Endothelial cell of umbilical vein (primary cell): Measurements from ENCODE around the gene FABP6. TPM values are rescaled to one million over a fixed set of nuclear protein-coding genes. Genes with fewer than 3 reads are reported as not detected.

ENCODE experiments used
- BruUV-seq: library from RNA; stranded (reverse); fragments of 400-500 nt; replicated peaks from 2 replicates; lab custom pipeline; 2021; lab: Mats Ljungman, UMichigan
- CTCF ChIA-PET: fragments of 300-600, 350-600 bp; sonication (Branson Sonifier 250); formaldehyde crosslinking; loops from one replicate; lab custom pipeline; 2021; ENCODE audit warnings: antibody characterized with exemption, inconsistent platforms; lab: Charles Lee
- POLR2A ChIA-PET: fragments of 300-600, 350-600 bp; sonication (Branson Sonifier 250); formaldehyde crosslinking; loops from one replicate; lab custom pipeline; 2021; ENCODE audit warnings: antibody characterized with exemption, inconsistent platforms; lab: Charles Lee
- DNase-seq: peaks from one replicate; pipeline ENCODE4 v3.0.0-alpha.2; 2011; ENCODE audit warnings: low read depth, low spot score
- FAIRE-seq: peaks from 2 replicates; lab custom pipeline; 2011; peaks lifted over from hg19 to GRCh38; lab: Jason Lieb, UNC
- H2AFZ ChIP-seq: 2 replicates; pipeline ENCODE4 v1.6.0; 2012; ENCODE audit warnings: low read depth, low read length, control low read depth, inconsistent platforms
- H3K27ac ChIP-seq: 2 replicates; pipeline ENCODE4 v1.5.1; 2011; ENCODE audit warnings: low read depth, mild to moderate bottlenecking, control low read depth, low read length, moderate library complexity; ENCODE audit not compliant: insufficient read depth
- H3K27me3 ChIP-seq, 2 experiments: 2 replicates each; pipeline versions ENCODE4 v1.6.0 to v1.6.1; 2011; ENCODE audit warnings: low read length in 2 of 2, mixed read lengths in 1 of 2; ENCODE audit not compliant: control insufficient read depth in 2 of 2, insufficient read depth in 2 of 2
- H3K36me3 ChIP-seq, 2 experiments: 2 replicates in 1 of 2; 3 replicates in 1 of 2; pipeline ENCODE4 v1.5.1; 2011; ENCODE audit warnings: low read length in 2 of 2, mild to moderate bottlenecking in 1 of 2, moderate library complexity in 1 of 2; ENCODE audit not compliant: control insufficient read depth in 2 of 2, insufficient read depth in 2 of 2; ENCODE audit errors: extremely low read depth in 1 of 2
- H3K4me1 ChIP-seq: 3 replicates; pipeline ENCODE4 v1.5.1; 2011; ENCODE audit warnings: mild to moderate bottlenecking, low read length; ENCODE audit not compliant: control insufficient read depth, insufficient read depth; ENCODE audit errors: extremely low read depth
- H3K4me2 ChIP-seq: 2 replicates; pipeline ENCODE4 v1.6.1; 2011; ENCODE audit warnings: low read length, control low read depth, mixed read lengths; ENCODE audit not compliant: insufficient read depth
- H3K4me3 ChIP-seq, 3 experiments: fragments of 200-600 bp in 1 of 3; sonication (generic), shearing (Covaris generic) in 1 of 3; replicated peaks in 1 of 3; 2 replicates each; pipeline ENCODE4 v1.5.1; 2011 to 2016; ENCODE audit warnings: control low read depth in 3 of 3, low read length in 3 of 3, mild to moderate bottlenecking in 2 of 3, inconsistent platforms in 1 of 3, low read depth in 1 of 3, moderate library complexity in 1 of 3; ENCODE audit not compliant: insufficient read depth in 1 of 3
- H3K79me2 ChIP-seq: 2 replicates; pipeline ENCODE4 v1.6.0; 2012; ENCODE audit warnings: low read length, inconsistent platforms; ENCODE audit not compliant: control insufficient read depth, insufficient read depth
- H3K9ac ChIP-seq: replicated peaks from 2 replicates; pipeline ENCODE3; 2011; ENCODE audit warnings: low read length, control low read depth; ENCODE audit not compliant: insufficient read depth; ENCODE audit errors: extremely low read depth
- H3K9me1 ChIP-seq: replicated peaks from 3 replicates; pipeline ENCODE4 v1.6.0; 2011; ENCODE audit warnings: mild to moderate bottlenecking, low read length; ENCODE audit not compliant: control insufficient read depth, insufficient read depth; ENCODE audit errors: extremely low read depth
- H3K9me3 ChIP-seq: replicated peaks from 2 replicates; pipeline ENCODE4 v1.5.1; 2012; ENCODE audit warnings: low read length, inconsistent platforms; ENCODE audit not compliant: control insufficient read depth, insufficient read depth
- H4K20me1 ChIP-seq: replicated peaks from 2 replicates; pipeline ENCODE3; 2011; ENCODE audit warnings: mild to moderate bottlenecking, low read length; ENCODE audit not compliant: control insufficient read depth, insufficient read depth; ENCODE audit errors: extremely low read depth
- EZH2 ChIP-seq: IDR thresholded peaks from 2 replicates; pipeline ENCODE4 v1.6.1; 2012; ENCODE audit warnings: borderline replicate concordance, low read depth, mild to moderate bottlenecking, moderate library complexity, low read length, inconsistent platforms; ENCODE audit not compliant: severe bottlenecking
- FOS ChIP-seq: IDR thresholded peaks from 2 replicates; pipeline ENCODE4 v1.6.1; 2011; ENCODE audit warnings: mild to moderate bottlenecking, low read length, moderate library complexity, borderline replicate concordance; ENCODE audit not compliant: insufficient read depth
- GATA2 ChIP-seq: IDR thresholded peaks from 2 replicates; pipeline ENCODE4 v1.7.0; 2011; ENCODE audit warnings: low read depth, mild to moderate bottlenecking, moderate library complexity, mixed read lengths, low read length; ENCODE audit not compliant: insufficient read length, insufficient read depth
- JUN ChIP-seq: IDR thresholded peaks from 2 replicates; pipeline ENCODE4 v1.6.1; 2011; ENCODE audit warnings: borderline replicate concordance, low read depth; ENCODE audit not compliant: insufficient read length, insufficient read depth
- MAX ChIP-seq: IDR thresholded peaks from 2 replicates; pipeline ENCODE4 v1.6.1; 2011; ENCODE audit not compliant: insufficient read depth, insufficient read length
- MYC ChIP-seq: IDR thresholded peaks from one replicate; pipeline ENCODE4 v1.6.1; 2011; ENCODE audit warnings: mild to moderate bottlenecking, low read depth, low read length
- POLR2A ChIP-seq: IDR thresholded peaks from 2 replicates; pipeline ENCODE4 v1.6.1; 2012; ENCODE audit warnings: low read depth, mild to moderate bottlenecking, control low read depth, low read length
- POLR2AphosphoS5 ChIP-seq: IDR thresholded peaks from 2 replicates; pipeline ENCODE4 v1.6.1; 2012; ENCODE audit warnings: low read depth, mild to moderate bottlenecking, control low read depth, low read length, moderate library complexity; ENCODE audit not compliant: insufficient read depth
- dilution Hi-C: fragments of 300-500 bp; cut with MboI; formaldehyde crosslinking; loops from one replicate; pipeline ENCODE4 v1.15.0; 2019; ENCODE audit warnings: low sequenced_read_pairs; ENCODE audit not compliant: extremely low pct_ligation_motif_present
- intact Hi-C: fragments of 100-400 bp; cut with micrococcal nuclease; formaldehyde crosslinking; loops from one replicate; pipeline ENCODE4 v1.10.0; 2022
- polyA plus RNA-seq, 4 experiments: library from polyadenylated mRNA; depleted of rRNA in 3 of 4; stranded (reverse) in 3 of 4; unstranded in 1 of 4; fragments of >200 nt; gene quantifications; 2 replicates each; pipeline versions ENCODE4 v1.2.1 to v1.2.3, GENCODE V29; 2011 to 2012; ENCODE audit warnings: missing spikeins in 1 of 4
- total RNA-seq: library from RNA; stranded (reverse); gene quantifications from 2 replicates; pipeline ENCODE4 v1.2.3, GENCODE V29; 2021
- TF ChIP-seq, protein P1 (sequence below), 2 donors: IDR thresholded peaks; 1 replicate in 1 of 2; 2 replicates in 1 of 2; pipeline ENCODE4 v1.5.1; 2011; ENCODE audit warnings: low read length in 2 of 2, mild to moderate bottlenecking in 2 of 2, moderate library complexity in 2 of 2, control low read depth in 1 of 2, inconsistent platforms in 1 of 2, low read depth in 1 of 2; ENCODE audit not compliant: insufficient read depth in 1 of 2; ENCODE audit errors: extremely low read depth in 1 of 2

FABP6 gene
- total and polyA plus RNA-seq, 2 donors (not counting 3 experiments of a cell fraction or from before 2014, with no cell fraction given): not detected

DNA sequence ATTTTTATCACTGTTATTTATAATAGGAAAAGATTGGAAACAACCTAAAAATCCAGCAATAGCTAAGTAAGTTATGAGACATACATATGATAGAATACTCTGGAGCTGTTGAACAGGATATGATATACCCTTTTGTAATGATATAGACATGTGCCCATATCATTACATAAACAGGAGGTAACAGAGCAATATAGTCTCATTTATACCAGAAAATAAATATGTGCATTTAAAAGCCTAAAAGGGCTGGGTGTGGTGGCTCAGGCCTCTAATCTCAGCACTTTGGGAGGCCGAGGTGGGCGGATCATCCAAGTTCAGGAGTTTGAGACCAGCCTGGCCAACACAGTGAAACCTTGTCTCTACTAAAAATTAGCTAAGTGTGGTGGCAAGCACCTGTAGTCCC, 2.3 kb upstream of the FABP6 start:
- H3K9me3 ChIP-seq: no peaks in the 10 kb centered on the region
- intact Hi-C loops: no loop called here
- no peaks in the 10 kb centered on the region for H3K79me2 ChIP-seq
- H3K9ac ChIP-seq: no peak overlapping the region
- no peak overlapping the region for H3K4me2 ChIP-seq
- no peak overlapping the region for H3K27ac ChIP-seq
- no peaks in the 10 kb centered on the region for H3K36me3 ChIP-seq
- FAIRE-seq: no peak
- TF ChIP-seq FOS: peak; percentile 32
- no peak for TF ChIP-seq POLR2AphosphoS5
- no peak for TF ChIP-seq JUN
- TF ChIP-seq MYC: no peak
- H4K20me1 ChIP-seq: no peaks in the 10 kb centered on the region
- no peak overlapping the region for H3K4me3 ChIP-seq
- H3K27me3 ChIP-seq: no peaks in the 10 kb centered on the region
- H2AFZ ChIP-seq: no peak overlapping the region
- POLR2A ChIA-PET: interaction anchor here (0.7 kb wide), 1 partner anchor 80 kb away, joined by 3 read pairs; no protein-coding TSS in a partner anchor
- CTCF ChIA-PET: interaction anchor here (1.3 to 1.4 kb wide), 2 partner anchors 16 kb away, joined by 4 to 5 read pairs; no protein-coding TSS in a partner anchor
- H3K9me1 ChIP-seq: no peaks in the 10 kb centered on the region
- peak; percentile 43 for DNase-seq
- BruUV-seq: no TSS peak
- dilution Hi-C loops: no loop called here
- H3K4me1 ChIP-seq: peaks cover 4% of the 10 kb centered on the region

- no peak overlapping the region for H2AFZ ChIP-seq
- H3K9me1 ChIP-seq: no peaks in the 10 kb centered on the region
- DNase-seq (no peak), FAIRE-seq (no peak)
- no peaks in the 10 kb centered on the region for H4K20me1 ChIP-seq
- no peaks in the 10 kb centered on the region for H3K79me2 ChIP-seq
- no peaks in the 10 kb centered on the region for H3K27me3 ChIP-seq
- no peaks in the 10 kb centered on the region for H3K9me3 ChIP-seq
- H3K27ac ChIP-seq: no peak overlapping the region
- ChIA-PET CTCF (interaction anchor here (1.2 to 1.5 kb wide), 2 partner anchors 9 to 150 kb away, joined by 3 read pairs; no protein-coding TSS in a partner anchor), POLR2A (no interaction called here)
- H3K9ac ChIP-seq: no peak overlapping the region
- BruUV-seq: no TSS peak
- no peaks in the 10 kb centered on the region for H3K36me3 ChIP-seq
- H3K4me1 ChIP-seq: peaks cover 4% of the 10 kb centered on the region
- TF ChIP-seq MAX: no peak
- no peak for TF ChIP-seq MYC
- TF ChIP-seq JUN: no peak
- TF ChIP-seq POLR2A: no peak
- no peak for TF ChIP-seq FOS
- no peak for TF ChIP-seq POLR2AphosphoS5
- TF ChIP-seq EZH2: no peak
- TF ChIP-seq GATA2: no peak
- TF ChIP-seq, protein P1, sequence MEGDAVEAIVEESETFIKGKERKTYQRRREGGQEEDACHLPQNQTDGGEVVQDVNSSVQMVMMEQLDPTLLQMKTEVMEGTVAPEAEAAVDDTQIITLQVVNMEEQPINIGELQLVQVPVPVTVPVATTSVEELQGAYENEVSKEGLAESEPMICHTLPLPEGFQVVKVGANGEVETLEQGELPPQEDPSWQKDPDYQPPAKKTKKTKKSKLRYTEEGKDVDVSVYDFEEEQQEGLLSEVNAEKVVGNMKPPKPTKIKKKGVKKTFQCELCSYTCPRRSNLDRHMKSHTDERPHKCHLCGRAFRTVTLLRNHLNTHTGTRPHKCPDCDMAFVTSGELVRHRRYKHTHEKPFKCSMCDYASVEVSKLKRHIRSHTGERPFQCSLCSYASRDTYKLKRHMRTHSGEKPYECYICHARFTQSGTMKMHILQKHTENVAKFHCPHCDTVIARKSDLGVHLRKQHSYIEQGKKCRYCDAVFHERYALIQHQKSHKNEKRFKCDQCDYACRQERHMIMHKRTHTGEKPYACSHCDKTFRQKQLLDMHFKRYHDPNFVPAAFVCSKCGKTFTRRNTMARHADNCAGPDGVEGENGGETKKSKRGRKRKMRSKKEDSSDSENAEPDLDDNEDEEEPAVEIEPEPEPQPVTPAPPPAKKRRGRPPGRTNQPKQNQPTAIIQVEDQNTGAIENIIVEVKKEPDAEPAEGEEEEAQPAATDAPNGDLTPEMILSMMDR (IDR thresholded peaks at IDR 0.05; ENCODE audit: extremely low read depth in 1 of 2, insufficient read depth in 1 of 2, low read depth in 1 of 2, low read length in 2 of 2): no peak
- H3K4me2 ChIP-seq: no peak overlapping the region
- H3K4me3 ChIP-seq: no peak overlapping the region
- dilution Hi-C loops: no loop called here
- intact Hi-C loops: no loop called here
Measured at GRCh38 chr5:160230686-160231527, 1.6 kb downstream of the FABP6 start.
